HCT116 (cell line): ENCODE measurements around the gene EPS8L2. TPM values are rescaled to one million over a fixed set of nuclear protein-coding genes. Genes with fewer than 3 reads are reported as not detected.

Experiments
- ATAC-seq: fragments of 200-7000 bp; cut with Tn5 transposase; 2 replicates; pipeline ENCODE4 v1.9.1; 2020; ENCODE audit warnings: mild to moderate bottlenecking, moderate library complexity
- BruUV-seq: library from RNA; stranded (reverse); fragments of 400-500 nt; replicated peaks from 2 replicates; lab custom pipeline; 2021; lab: Mats Ljungman, UMichigan
- CTCF ChIA-PET: fragments of 300-600 bp; sonication (Branson Sonifier 250); formaldehyde crosslinking; loops from one replicate; lab custom pipeline; 2021; ENCODE audit warnings: antibody characterized with exemption; lab: Charles Lee
- POLR2A ChIA-PET: fragments of 300-600, 350-600 bp; sonication (Branson Sonifier 250); formaldehyde crosslinking; loops from one replicate; lab custom pipeline; 2021; ENCODE audit warnings: antibody characterized with exemption; lab: Charles Lee
- RAD21 ChIA-PET, 2 experiments: fragments of 300-600 bp; sonication (Branson Sonifier 250); formaldehyde crosslinking; loops; one replicate each; lab custom pipeline; 2023; ENCODE audit warnings: low total read pairs in 2 of 2; ENCODE audit not compliant: uncharacterized antibody in 2 of 2, unreplicated experiment in 2 of 2, low non-redundant PET in 1 of 2; lab: Charles Lee
- DNase-seq: peaks from one replicate; pipeline ENCODE4 v3.0.0-alpha.2; 2010; ENCODE audit warnings: low read depth, low spot score
- H2AFZ ChIP-seq: fragments of 200-600 bp; shearing (Covaris generic), sonication (generic); 2 replicates; pipeline ENCODE4 v1.6.1; 2017; ENCODE audit warnings: low read depth, mixed run types, mixed read lengths, antibody characterized with exemption, low read length; ENCODE audit not compliant: poor library complexity, severe bottlenecking
- H3K27ac ChIP-seq: 2 replicates; pipeline ENCODE4 v1.5.1; 2012; ENCODE audit warnings: low read depth, low read length
- H3K27me3 ChIP-seq: fragments of 200-600 bp; sonication (generic); 2 replicates; pipeline ENCODE4 v1.6.1; 2016; ENCODE audit warnings: mixed run types, low read length, mixed read lengths; ENCODE audit not compliant: insufficient read depth
- H3K36me3 ChIP-seq, 2 experiments: fragments of 200-500 bp in 1 of 2; fragments of 200-600 bp in 1 of 2; sonication (Bioruptor generic) in 1 of 2; sonication (generic) in 1 of 2; 2 replicates each; pipeline versions ENCODE4 v1.5.1 to v1.6.1; 2014 to 2016; ENCODE audit warnings: low read length in 2 of 2, inconsistent platforms in 1 of 2, mixed read lengths in 1 of 2, mixed run types in 1 of 2; ENCODE audit not compliant: insufficient read depth in 2 of 2, control insufficient read depth in 1 of 2
- H3K4me1 ChIP-seq, 2 experiments: fragments of 200-600 bp in 1 of 2; sonication (generic) in 1 of 2; 2 replicates each; pipeline versions ENCODE4 v1.5.1 to v1.6.1; 2012 to 2017; ENCODE audit warnings: low read length in 2 of 2, inconsistent platforms in 1 of 2, mild to moderate bottlenecking in 1 of 2, mixed read lengths in 1 of 2, mixed run types in 1 of 2, moderate library complexity in 1 of 2; ENCODE audit not compliant: insufficient read depth in 2 of 2, control insufficient read depth in 1 of 2
- H3K4me2 ChIP-seq: fragments of 200-600 bp; sonication (generic); 2 replicates; pipeline ENCODE4 v1.6.1; 2017; ENCODE audit warnings: mixed run types, low read length, mixed read lengths
- H3K4me3 ChIP-seq, 2 experiments: fragments of 200-600 bp in 1 of 2; sonication (generic) in 1 of 2; replicated peaks in 1 of 2; 2 replicates each; pipeline ENCODE4 v1.5.1; 2011 to 2016; ENCODE audit warnings: low read length in 2 of 2, control low read depth in 1 of 2, low read depth in 1 of 2, mild to moderate bottlenecking in 1 of 2, mixed read lengths in 1 of 2, mixed run types in 1 of 2
- H3K79me2 ChIP-seq: fragments of 200-600 bp; sonication (generic); 2 replicates; pipeline ENCODE4 v1.6.1; 2017; ENCODE audit warnings: mild to moderate bottlenecking, mixed run types, low read length, moderate library complexity, mixed read lengths; ENCODE audit not compliant: insufficient read depth
- H3K9ac ChIP-seq: fragments of 200-600 bp; sonication (generic); 2 replicates; pipeline ENCODE4 v1.6.1; 2016; ENCODE audit warnings: low read length, mixed read lengths
- H3K9me2 ChIP-seq: fragments of 200-600 bp; sonication (generic), shearing (Covaris generic); 2 replicates; pipeline ENCODE4 v1.6.1; 2017; ENCODE audit warnings: mixed run types, mild to moderate bottlenecking, moderate library complexity; ENCODE audit not compliant: insufficient read depth
- H3K9me3 ChIP-seq, 2 experiments: fragments of 200-500 bp in 1 of 2; fragments of 200-600 bp in 1 of 2; sonication (Bioruptor generic) in 1 of 2; sonication (generic) in 1 of 2; 2 replicates each; pipeline ENCODE4 v1.6.1; 2014 to 2017; ENCODE audit warnings: low read length in 2 of 2, mixed read lengths in 2 of 2, inconsistent platforms in 1 of 2, low read depth in 1 of 2, mild to moderate bottlenecking in 1 of 2, mixed run types in 1 of 2, moderate library complexity in 1 of 2; ENCODE audit not compliant: control insufficient read depth in 1 of 2, insufficient read depth in 1 of 2
- H4K20me1 ChIP-seq: fragments of 200-600 bp; sonication (generic), shearing (Covaris generic); 2 replicates; pipeline ENCODE4 v1.6.1; 2017; ENCODE audit warnings: mixed run types, mild to moderate bottlenecking, moderate library complexity; ENCODE audit not compliant: insufficient read depth
- ATF3 ChIP-seq: IDR thresholded peaks from 2 replicates; pipeline ENCODE4 v1.6.1; 2012
- EGR1 ChIP-seq: IDR thresholded peaks from 2 replicates; pipeline ENCODE4 v1.6.1; 2012; ENCODE audit warnings: low read depth
- ELF1 ChIP-seq: IDR thresholded peaks from 2 replicates; pipeline ENCODE4 v1.6.1; 2012; ENCODE audit warnings: low read depth, borderline replicate concordance
- FOSL1 ChIP-seq: IDR thresholded peaks from 2 replicates; pipeline ENCODE4 v1.6.1; 2012; ENCODE audit warnings: low read depth
- JUND ChIP-seq: IDR thresholded peaks from 2 replicates; pipeline ENCODE4 v1.6.1; 2012
- MAX ChIP-seq: IDR thresholded peaks from 2 replicates; pipeline ENCODE4 v1.6.1; 2012
- POLR2A ChIP-seq: IDR thresholded peaks from 2 replicates; pipeline ENCODE4 v1.7.0; 2011; ENCODE audit warnings: borderline replicate concordance; ENCODE audit not compliant: insufficient read depth, insufficient read length; ENCODE audit errors: extremely low read depth
- RAD21 ChIP-seq: IDR thresholded peaks from 2 replicates; pipeline ENCODE4 v1.6.1; 2012; ENCODE audit warnings: low read depth, mild to moderate bottlenecking
- intact Hi-C: fragments of 100-400 bp; cut with micrococcal nuclease; formaldehyde crosslinking; loops from 2 replicates; pipeline ENCODE4 v1.10.0; 2022
- total RNA-seq: library from RNA; stranded (reverse); gene quantifications from one replicate; pipeline ENCODE4 v1.2.1, GENCODE V29; 2021; ENCODE audit not compliant: unreplicated experiment
- TF ChIP-seq, protein P1 (sequence below), 3 experiments: fragments of 200-600 bp in 1 of 3; sonication (generic) in 1 of 3; IDR thresholded peaks in 2 of 3; conservative IDR thresholded peaks in 1 of 3; 2 replicates each; pipeline ENCODE4 v1.5.1; 2012 to 2017; ENCODE audit warnings: low read depth in 2 of 3, low read length in 2 of 3, antibody characterized with exemption in 1 of 3, borderline replicate concordance in 1 of 3, control low read depth in 1 of 3, mild to moderate bottlenecking in 1 of 3, mixed read lengths in 1 of 3, mixed run types in 1 of 3, moderate library complexity in 1 of 3; ENCODE audit not compliant: insufficient read depth in 1 of 3

Gene EPS8L2
- total RNA-seq, 1 experiment from 2014 or later = 157 TPM

GRCh38 chr11:724778-725386 lies 18.9 kb downstream of the EPS8L2 start:
- ATAC-seq (no peak), DNase-seq (no peak)
- Histone ChIP-seq H3K36me3 (peaks cover 3 to 11% of the 10 kb centered on the region in 2 experiments; a peak in 2 of 4 replicates), H3K27ac (no peak overlapping the region), H3K9ac (no peak overlapping the region), H3K4me3 (no peak overlapping the region), H3K9me3 (no peaks in the 10 kb centered on the region), H3K4me2 (no peak overlapping the region), H3K4me1 (peaks cover 7 to 34% of the 10 kb centered on the region in 2 experiments; a peak in 3 of 4 replicates), H3K79me2 (no peaks in the 10 kb centered on the region), H2AFZ (no peak overlapping the region), H3K9me2 (no peaks in the 10 kb centered on the region), H3K27me3 (no peaks in the 10 kb centered on the region), H4K20me1 (no peaks in the 10 kb centered on the region)
- POLR2A ChIA-PET = no interaction called here
- intact Hi-C loops = no loop called here
- RAD21 ChIA-PET = no interaction called here
- no peak for TF ChIP-seq ATF3
- CTCF ChIA-PET = no interaction called here
- BruUV-seq = no TSS peak

- H4K20me1 ChIP-seq = no peaks in the 10 kb centered on the region
- no peak overlapping the region for H3K4me2 ChIP-seq
- RAD21 ChIA-PET = no interaction called here
- no peaks in the 10 kb centered on the region for H3K9me2 ChIP-seq
- CTCF ChIA-PET = interaction anchor here (0.6 to 1.0 kb wide), 3 partner anchors 30 to 112 kb away, joined by 3 to 5 read pairs (median 4); partner anchors contain the start of genes DEAF1 and TMEM80
- intact Hi-C loops = no loop called here
- TF ChIP-seq FOSL1 (no peak), JUND (no peak), MAX (no peak), RAD21 (no peak), EGR1 (no peak), ELF1 (no peak), POLR2A (no peak)
- TF ChIP-seq, protein P1, sequence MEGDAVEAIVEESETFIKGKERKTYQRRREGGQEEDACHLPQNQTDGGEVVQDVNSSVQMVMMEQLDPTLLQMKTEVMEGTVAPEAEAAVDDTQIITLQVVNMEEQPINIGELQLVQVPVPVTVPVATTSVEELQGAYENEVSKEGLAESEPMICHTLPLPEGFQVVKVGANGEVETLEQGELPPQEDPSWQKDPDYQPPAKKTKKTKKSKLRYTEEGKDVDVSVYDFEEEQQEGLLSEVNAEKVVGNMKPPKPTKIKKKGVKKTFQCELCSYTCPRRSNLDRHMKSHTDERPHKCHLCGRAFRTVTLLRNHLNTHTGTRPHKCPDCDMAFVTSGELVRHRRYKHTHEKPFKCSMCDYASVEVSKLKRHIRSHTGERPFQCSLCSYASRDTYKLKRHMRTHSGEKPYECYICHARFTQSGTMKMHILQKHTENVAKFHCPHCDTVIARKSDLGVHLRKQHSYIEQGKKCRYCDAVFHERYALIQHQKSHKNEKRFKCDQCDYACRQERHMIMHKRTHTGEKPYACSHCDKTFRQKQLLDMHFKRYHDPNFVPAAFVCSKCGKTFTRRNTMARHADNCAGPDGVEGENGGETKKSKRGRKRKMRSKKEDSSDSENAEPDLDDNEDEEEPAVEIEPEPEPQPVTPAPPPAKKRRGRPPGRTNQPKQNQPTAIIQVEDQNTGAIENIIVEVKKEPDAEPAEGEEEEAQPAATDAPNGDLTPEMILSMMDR (IDR thresholded peaks at IDR 0.05 in 2 of 3, conservative IDR thresholded peaks at IDR 0.05 in 1 of 3; ENCODE audit: borderline replicate concordance in 1 of 3, insufficient read depth in 1 of 3, low read depth in 2 of 3, low read length in 2 of 3) = no peak
- TF ChIP-seq, all 23 proteins: peak for 0
- peaks cover 7 to 27% of the 10 kb centered on the region in 2 experiments; a peak in 3 of 4 replicates for H3K4me1 ChIP-seq
- H3K9me3 ChIP-seq = no peaks in the 10 kb centered on the region
- POLR2A ChIA-PET = no interaction called here
- DNase-seq (no peak), ATAC-seq (no peak)
- no peak overlapping the region for H3K27ac ChIP-seq
- no peaks in the 10 kb centered on the region for H3K27me3 ChIP-seq
- H3K79me2 ChIP-seq = no peaks in the 10 kb centered on the region
- H2AFZ ChIP-seq = no peak overlapping the region
- no peak overlapping the region for H3K9ac ChIP-seq
- H3K36me3 ChIP-seq = peaks cover 3 to 11% of the 10 kb centered on the region in 2 experiments; a peak in 2 of 4 replicates
- H3K4me3 ChIP-seq = no peak overlapping the region
- no TSS peak for BruUV-seq
Observed at GRCh38 chr11:725624-726202, 19.7 kb downstream of the EPS8L2 start.
